Keratinocyte (primary cell): ENCODE results near the gene PRDX6. TPM values are rescaled to one million over a fixed set of nuclear protein-coding genes. Genes with fewer than 3 reads are reported as not detected.

ENCODE experiments used
- DNase-seq: peaks from one replicate; pipeline ENCODE4 v3.0.0-alpha.2; 2011; ENCODE audit warnings: low read depth, missing footprints, low spot score
- FAIRE-seq: peaks from 2 replicates; lab custom pipeline; 2011; peaks lifted over from hg19 to GRCh38; lab: Jason Lieb, UNC
- H2AFZ ChIP-seq: 2 replicates; pipeline ENCODE4 v1.6.0; 2012; ENCODE audit warnings: low read length, control low read depth, inconsistent platforms; ENCODE audit not compliant: control insufficient read depth
- H3K27ac ChIP-seq: 2 replicates; pipeline ENCODE4 v1.5.1; 2011; ENCODE audit warnings: low read length; ENCODE audit not compliant: control insufficient read depth, insufficient read depth
- H3K27me3 ChIP-seq: 3 replicates; pipeline ENCODE4 v1.6.0; 2011; ENCODE audit warnings: low read length; ENCODE audit not compliant: control insufficient read depth, insufficient read depth; ENCODE audit errors: extremely low read depth
- H3K36me3 ChIP-seq, 2 experiments: 2 replicates in 1 of 2; 3 replicates in 1 of 2; pipeline ENCODE4 v1.5.1; 2011; ENCODE audit warnings: low read length in 2 of 2, mild to moderate bottlenecking in 1 of 2; ENCODE audit not compliant: control insufficient read depth in 2 of 2, insufficient read depth in 2 of 2; ENCODE audit errors: extremely low read depth in 1 of 2
- H3K4me1 ChIP-seq: 3 replicates; pipeline ENCODE4 v1.5.1; 2011; ENCODE audit warnings: low read length; ENCODE audit not compliant: control insufficient read depth, insufficient read depth; ENCODE audit errors: extremely low read depth
- H3K4me2 ChIP-seq: 3 replicates; pipeline ENCODE4 v1.6.0; 2011; ENCODE audit warnings: low read depth, low read length; ENCODE audit not compliant: control insufficient read depth, insufficient read depth; ENCODE audit errors: extremely low read depth
- H3K4me3 ChIP-seq, 3 experiments: fragments of 200-600 bp in 1 of 3; sonication (generic) in 1 of 3; 2 replicates in 2 of 3; 3 replicates in 1 of 3; pipeline ENCODE4 v1.5.1; 2011 to 2016; ENCODE audit warnings: low read length in 3 of 3, mild to moderate bottlenecking in 3 of 3, control low read depth in 2 of 3, inconsistent platforms in 1 of 3, low read depth in 1 of 3, mixed read lengths in 1 of 3, mixed run types in 1 of 3, moderate library complexity in 1 of 3; ENCODE audit not compliant: control insufficient read depth in 2 of 3, insufficient read depth in 2 of 3; ENCODE audit errors: extremely low read depth in 1 of 3
- H3K79me2 ChIP-seq: 2 replicates; pipeline ENCODE4 v1.6.0; 2012; ENCODE audit warnings: low read length; ENCODE audit not compliant: control insufficient read depth, insufficient read depth
- H3K9ac ChIP-seq: 3 replicates; pipeline ENCODE4 v1.6.0; 2011; ENCODE audit warnings: low read length; ENCODE audit not compliant: control insufficient read depth, insufficient read depth; ENCODE audit errors: extremely low read depth
- H3K9me1 ChIP-seq: 3 replicates; pipeline ENCODE4 v1.6.0; 2011; ENCODE audit warnings: low read length; ENCODE audit not compliant: control insufficient read depth, insufficient read depth; ENCODE audit errors: extremely low read depth
- H3K9me3 ChIP-seq: 2 replicates; pipeline ENCODE4 v1.5.1; 2012; ENCODE audit warnings: low read depth, low read length; ENCODE audit not compliant: control insufficient read depth
- H4K20me1 ChIP-seq: 3 replicates; pipeline ENCODE4 v1.6.0; 2011; ENCODE audit warnings: low read length; ENCODE audit not compliant: control insufficient read depth, insufficient read depth; ENCODE audit errors: extremely low read depth
- CTCF ChIP-seq, 3 experiments: IDR thresholded peaks in 1 of 3; conservative IDR thresholded peaks in 1 of 3; optimal IDR thresholded peaks in 1 of 3; 2 replicates in 2 of 3; 3 replicates in 1 of 3; pipeline versions ENCODE3 to v1.5.1; 2011; ENCODE audit warnings: low read length in 3 of 3, mild to moderate bottlenecking in 3 of 3, moderate library complexity in 2 of 3, control low read depth in 1 of 3, inconsistent platforms in 1 of 3; ENCODE audit not compliant: insufficient read depth in 2 of 3; ENCODE audit errors: extremely low read depth in 1 of 3
- EZH2 ChIP-seq: IDR thresholded peaks from one replicate; pipeline ENCODE4 v1.6.1; 2012; ENCODE audit warnings: inconsistent platforms, mild to moderate bottlenecking, low read length, moderate library complexity
- dilution Hi-C: fragments of 300-500 bp; cut with MboI; formaldehyde crosslinking; loops from one replicate; pipeline ENCODE4 v1.7.0; 2020; ENCODE audit warnings: low sequenced_read_pairs; ENCODE audit not compliant: extremely low pct_ligation_motif_present
- polyA plus RNA-seq, 5 experiments: library from polyadenylated mRNA; depleted of rRNA in 3 of 5; stranded (reverse) in 3 of 5; stranded (forward) in 1 of 5; unstranded in 1 of 5; fragments of >200 nt; gene quantifications; 1 replicate in 1 of 5; 2 replicates in 3 of 5; 3 replicates in 1 of 5; pipeline versions ENCODE4 v1.2.1 to v1.2.3, GENCODE V29; 2011 to 2012; ENCODE audit warnings: missing spikeins in 2 of 5, low read depth in 1 of 5, low replicate concordance in 1 of 5

PRDX6 gene
- polyA plus RNA-seq, 1 donor (not counting 4 experiments of a cell fraction or from before 2014, with no cell fraction given), result 248 TPM

GRCh38 chr1:173476665-173477285, 360 bp upstream of the PRDX6 start:
- peak overlapping the region; percentile 90 for H3K4me2 ChIP-seq
- H3K27ac ChIP-seq, result peak overlapping the region; percentile 82
- peaks cover 40% of the 10 kb centered on the region for H3K4me1 ChIP-seq
- peak; percentile 69 for DNase-seq
- H3K9ac ChIP-seq, result peak overlapping the region; percentile 95
- H2AFZ ChIP-seq, result peak overlapping the region; percentile 87
- FAIRE-seq, result no peak
- peak overlapping the region; percentile 75 to 94 (median 78) for H3K4me3 ChIP-seq
- TF ChIP-seq EZH2 (no peak), CTCF (optimal IDR thresholded peaks at IDR 0.05 in 1 of 3, IDR thresholded peaks at IDR 0.05 in 1 of 3, conservative IDR thresholded peaks at IDR 0.05 in 1 of 3; ENCODE audit: extremely low read depth in 1 of 3, insufficient read depth in 2 of 3, low read length in 3 of 3) (peak in 1 of 3 experiments; percentile 37)
- no peaks in the 10 kb centered on the region for H4K20me1 ChIP-seq
- H3K27me3 ChIP-seq, result no peaks in the 10 kb centered on the region
- H3K36me3 ChIP-seq, result peaks cover 8 to 10% of the 10 kb centered on the region in 2 experiments
- H3K79me2 ChIP-seq, result peaks cover 35% of the 10 kb centered on the region
- dilution Hi-C loops, result no loop called here
- no peaks in the 10 kb centered on the region for H3K9me1 ChIP-seq
- no peaks in the 10 kb centered on the region for H3K9me3 ChIP-seq

- Histone ChIP-seq H3K9me1 (no peaks in the 10 kb centered on the region), H2AFZ (peak overlapping the region; percentile 96), H3K27me3 (no peaks in the 10 kb centered on the region), H3K4me2 (peak overlapping the region; percentile 96), H3K36me3 (peaks cover 11 to 20% of the 10 kb centered on the region in 2 experiments), H3K4me1 (peaks cover 38% of the 10 kb centered on the region), H3K4me3 (peak overlapping the region; percentile 74 to 94 (median 89)), H3K9me3 (no peaks in the 10 kb centered on the region), H3K79me2 (peaks cover 35% of the 10 kb centered on the region), H4K20me1 (no peaks in the 10 kb centered on the region), H3K27ac (peak overlapping the region; percentile 89), H3K9ac (peak overlapping the region; percentile 95)
- dilution Hi-C loops, result no loop called here
- DNase-seq (no peak), FAIRE-seq (peak; percentile 52)
- TF ChIP-seq CTCF (optimal IDR thresholded peaks at IDR 0.05 in 1 of 3, IDR thresholded peaks at IDR 0.05 in 1 of 3, conservative IDR thresholded peaks at IDR 0.05 in 1 of 3; ENCODE audit: extremely low read depth in 1 of 3, insufficient read depth in 2 of 3, low read length in 3 of 3), result no peak
- TF ChIP-seq EZH2, result no peak
Measured at GRCh38 chr1:173478094-173478674, 1.0 kb downstream of the PRDX6 start.
